Fibroblast of lung (primary cell): ENCODE data around the gene ZFP36L1. TPM values are rescaled to one million over a fixed set of nuclear protein-coding genes. Genes with fewer than 3 reads are reported as not detected.

Experiments used
- DNase-seq, 2 donors: peaks; one replicate each; pipeline versions ENCODE4 v3.0.0 to v3.0.0-alpha.2; 2010; ENCODE audit warnings: low read depth in 2 of 2
- H2AFZ ChIP-seq: 2 replicates; pipeline ENCODE4 v1.5.1; 2012; ENCODE audit warnings: low read length, control low read depth, inconsistent platforms
- H3K27ac ChIP-seq: 2 replicates; pipeline ENCODE4 v1.5.1; 2011; ENCODE audit warnings: low read length, control low read depth; ENCODE audit not compliant: insufficient read depth
- H3K27me3 ChIP-seq: 2 replicates; pipeline ENCODE4 v1.5.1; 2011; ENCODE audit warnings: mild to moderate bottlenecking, low read length; ENCODE audit not compliant: control insufficient read depth, insufficient read depth
- H3K36me3 ChIP-seq: 2 replicates; pipeline ENCODE4 v1.5.1; 2011; ENCODE audit warnings: low read length; ENCODE audit not compliant: control insufficient read depth, insufficient read depth
- H3K4me1 ChIP-seq: 2 replicates; pipeline ENCODE4 v1.5.1; 2011; ENCODE audit warnings: low read length; ENCODE audit not compliant: control insufficient read depth, insufficient read depth; ENCODE audit errors: extremely low read depth
- H3K4me2 ChIP-seq: 2 replicates; pipeline ENCODE4 v1.5.1; 2011; ENCODE audit warnings: low read length, control low read depth; ENCODE audit not compliant: insufficient read depth; ENCODE audit errors: extremely low read depth
- H3K4me3 ChIP-seq, 4 experiments: fragments of 200-600 bp in 1 of 4; sonication (generic) in 1 of 4; replicated peaks in 1 of 4; 2 replicates each; pipeline ENCODE4 v1.5.1; 2011 to 2016; ENCODE audit warnings: low read length in 4 of 4, low read depth in 3 of 4, mild to moderate bottlenecking in 3 of 4, control low read depth in 2 of 4, inconsistent platforms in 1 of 4, mixed read lengths in 1 of 4; ENCODE audit not compliant: insufficient read depth in 1 of 4; ENCODE audit errors: control extremely low read depth in 1 of 4
- H3K79me2 ChIP-seq: 2 replicates; pipeline ENCODE4 v1.5.1; 2012; ENCODE audit warnings: mild to moderate bottlenecking, low read length, inconsistent platforms; ENCODE audit not compliant: control insufficient read depth, insufficient read depth
- H3K9ac ChIP-seq: 2 replicates; pipeline ENCODE4 v1.5.1; 2011; ENCODE audit warnings: mild to moderate bottlenecking, low read length, control low read depth; ENCODE audit not compliant: insufficient read depth
- H3K9me3 ChIP-seq: 2 replicates; pipeline ENCODE4 v1.5.1; 2012; ENCODE audit warnings: low read depth, low read length; ENCODE audit not compliant: control insufficient read depth, insufficient read depth
- H4K20me1 ChIP-seq: 2 replicates; pipeline ENCODE4 v1.5.1; 2011; ENCODE audit warnings: low read length; ENCODE audit not compliant: control insufficient read depth, insufficient read depth; ENCODE audit errors: extremely low read depth
- CTCF ChIP-seq, 2 donors: IDR thresholded peaks in 1 of 2; conservative IDR thresholded peaks in 1 of 2; 1 replicate in 1 of 2; 2 replicates in 1 of 2; pipeline ENCODE4 v1.5.1; 2011 to 2012; ENCODE audit warnings: low read length in 2 of 2, control low read depth in 1 of 2, inconsistent platforms in 1 of 2, low read depth in 1 of 2, mild to moderate bottlenecking in 1 of 2
- EZH2 ChIP-seq: IDR thresholded peaks from 2 replicates; pipeline ENCODE4 v1.5.1; 2012; ENCODE audit warnings: low read length, control low read depth, mild to moderate bottlenecking; ENCODE audit errors: missing control alignments
- polyA plus RNA-seq, 2 donors: library from polyadenylated mRNA; depleted of rRNA in 1 of 2; stranded (reverse) in 1 of 2; unstranded in 1 of 2; fragments of >200 nt; gene quantifications; 2 replicates each; pipeline ENCODE4 v1.2.1, GENCODE V29; 2011 to 2012; ENCODE audit warnings: missing spikeins in 1 of 2
- total RNA-seq: library from RNA; depleted of rRNA; stranded (reverse); fragments of >200 nt; gene quantifications from 2 replicates; pipeline ENCODE4 v1.2.1, GENCODE V29; 2014

ZFP36L1 gene
- total and polyA plus RNA-seq, 2 donors (not counting 1 experiment from before 2014, with no cell fraction given), result 22.0 to 41.7 TPM

DNA sequence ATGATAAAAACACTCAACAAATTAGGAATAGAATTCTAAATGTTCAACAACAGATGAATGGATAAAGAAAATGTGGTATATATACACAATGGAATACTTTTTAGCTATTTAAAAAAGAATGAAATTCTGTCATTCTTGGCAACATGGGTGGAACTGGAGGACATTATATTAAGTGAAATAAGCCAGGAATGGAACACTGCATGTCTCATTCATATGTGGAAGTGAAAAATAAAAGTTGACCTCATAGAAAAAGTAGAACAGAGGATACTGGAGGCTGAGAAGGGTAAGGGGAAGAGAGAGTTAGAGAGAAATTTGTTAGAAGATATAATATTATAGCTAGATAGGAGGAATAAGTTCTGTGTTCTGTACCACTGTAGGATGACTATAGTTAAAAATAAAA, 35.8 kb upstream of the ZFP36L1 start:
- peaks cover 3% of the 10 kb centered on the region for H3K4me1 ChIP-seq
- no peaks in the 10 kb centered on the region for H4K20me1 ChIP-seq
- no peak overlapping the region for H3K9ac ChIP-seq
- H2AFZ ChIP-seq, result no peak overlapping the region
- no peak overlapping the region for H3K27ac ChIP-seq
- TF ChIP-seq EZH2 (no peak), CTCF (conservative IDR thresholded peaks at IDR 0.05 in 1 of 2, IDR thresholded peaks at IDR 0.05 in 1 of 2; ENCODE audit: low read depth in 1 of 2, low read length in 2 of 2) (no peak)
- no peaks in the 10 kb centered on the region for H3K36me3 ChIP-seq
- no peaks in the 10 kb centered on the region for H3K27me3 ChIP-seq
- H3K9me3 ChIP-seq, result no peaks in the 10 kb centered on the region
- no peak overlapping the region for H3K4me2 ChIP-seq
- no peaks in the 10 kb centered on the region for H3K79me2 ChIP-seq
- no peak for DNase-seq
- H3K4me3 ChIP-seq, result no peak overlapping the region

GRCh38 chr14:68825729-68826128, 32.9 kb upstream of the ZFP36L1 start:
- H3K4me1 ChIP-seq, result peaks cover 3% of the 10 kb centered on the region
- TF ChIP-seq EZH2, result no peak
- no peaks in the 10 kb centered on the region for H3K36me3 ChIP-seq
- H2AFZ ChIP-seq, result no peak overlapping the region
- H3K9ac ChIP-seq, result no peak overlapping the region
- no peak overlapping the region for H3K4me3 ChIP-seq
- no peaks in the 10 kb centered on the region for H3K27me3 ChIP-seq
- H3K4me2 ChIP-seq, result no peak overlapping the region
- no peaks in the 10 kb centered on the region for H3K79me2 ChIP-seq
- H3K27ac ChIP-seq, result no peak overlapping the region
- no peaks in the 10 kb centered on the region for H4K20me1 ChIP-seq
- no peak for DNase-seq
- no peaks in the 10 kb centered on the region for H3K9me3 ChIP-seq

DNA sequence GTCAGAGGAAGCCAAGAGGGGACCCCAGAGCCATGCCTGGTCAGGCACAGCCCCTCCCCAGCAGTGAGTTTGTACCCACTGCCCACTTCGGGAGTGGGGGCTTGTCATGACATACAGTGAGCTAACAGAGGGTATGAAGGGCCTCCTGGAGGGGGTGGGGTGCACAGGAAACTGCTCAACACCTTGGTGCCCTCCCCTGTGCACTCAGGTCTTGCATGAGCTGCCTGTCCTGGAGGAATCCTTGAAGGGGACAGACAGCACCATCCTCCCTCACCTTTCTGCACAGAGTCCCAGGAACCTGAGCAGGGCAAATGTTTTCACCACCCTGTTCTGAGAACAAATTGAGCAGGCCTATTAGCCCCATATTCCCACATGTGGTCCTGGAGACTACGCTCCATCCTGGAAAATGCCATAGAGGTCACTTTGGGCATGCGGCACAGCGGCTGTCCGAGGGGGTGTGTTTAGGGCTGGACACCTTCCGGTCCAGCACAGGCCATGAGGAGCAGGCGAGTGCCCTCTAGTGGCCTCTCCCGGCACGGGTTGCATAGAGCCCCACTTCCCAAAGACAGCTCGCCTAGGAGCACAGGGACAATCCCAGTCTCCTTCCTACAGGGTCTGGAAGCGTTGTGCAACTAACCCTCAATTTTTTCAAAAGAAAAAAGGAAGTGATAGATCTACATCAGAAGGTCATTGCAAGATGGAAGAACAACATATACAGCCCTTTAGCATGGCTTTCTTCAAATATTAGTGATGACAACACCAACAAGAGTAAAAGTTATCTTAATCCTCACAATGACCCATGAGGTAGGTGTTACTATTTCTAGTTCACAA, 31.9 kb upstream of the ZFP36L1 start:
- TF ChIP-seq EZH2 (no peak), CTCF (conservative IDR thresholded peaks at IDR 0.05 in 1 of 2, IDR thresholded peaks at IDR 0.05 in 1 of 2; ENCODE audit: low read depth in 1 of 2, low read length in 2 of 2) (peak; percentile 82 to 93)

More for the DNA sequence above, 31.9 kb upstream of the ZFP36L1 start:
- Histone ChIP-seq H2AFZ (peak overlapping the region; percentile 42), H3K9ac (no peak overlapping the region), H4K20me1 (no peaks in the 10 kb centered on the region), H3K9me3 (no peaks in the 10 kb centered on the region), H3K4me3 (no peak overlapping the region), H3K79me2 (no peaks in the 10 kb centered on the region), H3K27ac (no peak overlapping the region), H3K27me3 (no peaks in the 10 kb centered on the region), H3K4me2 (peak overlapping the region; percentile 7), H3K36me3 (no peaks in the 10 kb centered on the region), H3K4me1 (peaks cover 3% of the 10 kb centered on the region)
- peak; percentile 61 to 69 for DNase-seq
